Heart right ventricle (tissue), 16 donors: ENCODE data around the gene DEAF1. TPM values are rescaled to one million over a fixed set of nuclear protein-coding genes. Genes with fewer than 3 reads are reported as not detected.
"Not testable (repeated sequence)": the region's sequence is repeated elsewhere in the genome, so short reads cannot be mapped to it uniquely, and the experiment has no call there.

Experiments used
- ATAC-seq, 8 donors: fragments of 200-7000 bp; cut with Tn5 transposase; one replicate each; pipeline ENCODE4 v1.9.1; 2020; ENCODE audit warnings: mild to moderate bottlenecking in 8 of 8, moderate library complexity in 8 of 8, moderate number of reproducible peaks in 1 of 8
- DNase-seq, 2 donors: peaks; one replicate each; pipeline ENCODE4 v3.0.0-alpha.2; 2020
- H3K27ac ChIP-seq, 10 donors: fragments of 200-600 bp; sonication (generic) in 2 of 10; one replicate each; pipeline versions ENCODE4 v1.5.0 to v1.8.0; 2020 to 2022; ENCODE audit warnings: mild to moderate bottlenecking in 3 of 10
- H3K27me3 ChIP-seq, 7 donors: fragments of 200-600 bp; one replicate each; pipeline ENCODE4 v1.8.0; 2021 to 2022; ENCODE audit warnings: mild to moderate bottlenecking in 2 of 7
- H3K36me3 ChIP-seq, 9 donors: fragments of 200-600 bp; sonication (generic) in 1 of 9; one replicate each; pipeline versions ENCODE4 v1.5.0 to v1.8.0; 2020 to 2022; ENCODE audit warnings: mild to moderate bottlenecking in 2 of 9
- H3K4me1 ChIP-seq, 9 donors: fragments of 200-600 bp; sonication (generic) in 1 of 9; one replicate each; pipeline versions ENCODE4 v1.5.0 to v1.8.0; 2020 to 2022; ENCODE audit warnings: mild to moderate bottlenecking in 4 of 9
- H3K4me3 ChIP-seq, 10 donors: fragments of 200-600 bp; sonication (generic) in 2 of 10; one replicate each; pipeline versions ENCODE4 v1.5.0 to v1.8.0; 2020 to 2022; ENCODE audit warnings: mild to moderate bottlenecking in 7 of 10, moderate library complexity in 2 of 10
- H3K9me3 ChIP-seq, 11 donors: fragments of 200-600 bp in 10 of 11; sonication (generic) in 2 of 11; one replicate each; pipeline versions ENCODE4 v1.5.0 to v1.8.0; 2013 to 2022; ENCODE audit warnings: mild to moderate bottlenecking in 2 of 11, control low read depth in 1 of 11, moderate library complexity in 1 of 11
- WGBS, 2 donors: extraction: QIAGEN DNeasy Blood & Tissue Kit; methylation state at CpG; one replicate each; pipeline ENCODE4 v1.1.7; 2013; ENCODE audit warnings: inconsistent platforms in 1 of 2; 5-methylcytosine and 5-hydroxymethylcytosine counted together
- intact Hi-C, 10 donors: fragments of 100-400 bp; cut with DNase I; formaldehyde crosslinking; loops; one replicate each; pipeline versions ENCODE4 v1.11.1 to v1.14.2; 2022
- polyA plus RNA-seq, 2 donors: library from polyadenylated mRNA; stranded (reverse); fragments of 200-250 nt; gene quantifications; one replicate each; pipeline ENCODE4 v1.2.3, GENCODE V29; 2013
- total RNA-seq, 10 donors: library from RNA; stranded (reverse); fragmentation: NEBNext Ultra II Directional in 3 of 10; extraction: Animal tissue kit (Norgen Biotek cat#: 25700) in 3 of 10; gene quantifications; one replicate each; pipeline versions ENCODE4 v1.2.1 to v1.2.4, GENCODE V29; 2021 to 2023
- TF ChIP-seq, protein P1 (sequence below), 9 donors: fragments of 200-600 bp; sonication (generic) in 2 of 9; IDR thresholded peaks; one replicate each; pipeline versions ENCODE4 v1.5.0 to v1.8.0; 2021 to 2022; ENCODE audit warnings: antibody characterized with exemption in 9 of 9, mild to moderate bottlenecking in 5 of 9, moderate library complexity in 1 of 9
- donor health status: Arrhythmogenic right ventricular cardiomyopathy.
- donor health status: ischemic (EF 13 %, LVEDD 7.1; RV severe dilation, severe dysfunction).
- donor health status: healthy with polysubstance abuse.
- donor health status: DM: no; HTN: yes; CAD: no.
- donor health status: DM: no; HTN: no; CAD: no.
- donor health status: ischemic (EF 25% LVEDD 6.9; RV normal size, moderate dysfunction).
- donor health status: ischemic (EF 25% LVEDD 5.7; RV mildly dilated, moderate dysfunction).
- donor health status: healthy.
- donor health status: DM: yes; HTN: yes; CAD: no.
- donor health status: Ischemic cardiomyopathy.
- donor health status: ischemic (EF 35%, LVEDD 5.7; RV mildly dilated, moderate dysfunction).
- donor health status: nonischemic (EF 11% LVEDD 7.7; RV severe dilation, severe dysfunction).
- donor health status: DM: yes; HTN: yes; CAD: no.
- donor health status: PGD.
- donor health status: ischemic (EF 29% LVEDD 5.4; RV normal size, mild dysfunction).
- donor health status: nonischemic (EF 23%, LVEDD 6.1; RV moderate dilation, normal function).

DEAF1 gene
- total and polyA plus RNA-seq, 12 donors = 11.0 to 39.9 (median 17.0) TPM

DNA sequence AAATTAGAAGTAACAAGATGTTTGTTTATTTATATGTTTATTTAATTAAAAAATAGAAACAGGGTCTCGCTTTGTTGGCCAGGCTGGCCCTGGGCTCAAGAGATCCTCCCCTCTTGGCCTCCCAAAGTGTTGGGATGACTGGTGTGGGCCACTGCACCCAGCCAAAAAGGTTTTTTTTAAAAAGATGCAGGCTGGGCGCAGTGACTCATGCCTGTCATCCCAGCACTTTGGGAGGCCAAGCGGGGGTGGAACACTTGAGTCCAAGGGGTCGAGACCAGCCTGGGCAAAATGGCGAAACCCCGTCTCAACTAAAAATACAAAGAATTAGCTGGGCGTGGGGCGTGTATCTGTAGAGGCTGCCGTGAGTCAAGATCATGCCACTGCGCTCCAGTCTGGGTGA, 44.5 kb downstream of the DEAF1 start:
- no peak overlapping the region for H3K4me3 ChIP-seq
- H3K9me3 ChIP-seq = no peaks in the 10 kb centered on the region
- intact Hi-C loops = no loop called here
- no peak for ATAC-seq
- TF ChIP-seq, protein P1, sequence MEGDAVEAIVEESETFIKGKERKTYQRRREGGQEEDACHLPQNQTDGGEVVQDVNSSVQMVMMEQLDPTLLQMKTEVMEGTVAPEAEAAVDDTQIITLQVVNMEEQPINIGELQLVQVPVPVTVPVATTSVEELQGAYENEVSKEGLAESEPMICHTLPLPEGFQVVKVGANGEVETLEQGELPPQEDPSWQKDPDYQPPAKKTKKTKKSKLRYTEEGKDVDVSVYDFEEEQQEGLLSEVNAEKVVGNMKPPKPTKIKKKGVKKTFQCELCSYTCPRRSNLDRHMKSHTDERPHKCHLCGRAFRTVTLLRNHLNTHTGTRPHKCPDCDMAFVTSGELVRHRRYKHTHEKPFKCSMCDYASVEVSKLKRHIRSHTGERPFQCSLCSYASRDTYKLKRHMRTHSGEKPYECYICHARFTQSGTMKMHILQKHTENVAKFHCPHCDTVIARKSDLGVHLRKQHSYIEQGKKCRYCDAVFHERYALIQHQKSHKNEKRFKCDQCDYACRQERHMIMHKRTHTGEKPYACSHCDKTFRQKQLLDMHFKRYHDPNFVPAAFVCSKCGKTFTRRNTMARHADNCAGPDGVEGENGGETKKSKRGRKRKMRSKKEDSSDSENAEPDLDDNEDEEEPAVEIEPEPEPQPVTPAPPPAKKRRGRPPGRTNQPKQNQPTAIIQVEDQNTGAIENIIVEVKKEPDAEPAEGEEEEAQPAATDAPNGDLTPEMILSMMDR (IDR thresholded peaks at IDR 0.05) = no peak
- no peak for DNase-seq
- H3K36me3 ChIP-seq = peaks cover 0 to 70% (median 0%) of the 10 kb centered on the region in 9 donors
- H3K27ac ChIP-seq = no peak overlapping the region
- WGBS, 2 donors = 96 to 97% methylated on average over 10 of the region's 10 CpGs
- H3K4me1 ChIP-seq = no peaks in the 10 kb centered on the region
- H3K27me3 ChIP-seq = no peaks in the 10 kb centered on the region

DNA sequence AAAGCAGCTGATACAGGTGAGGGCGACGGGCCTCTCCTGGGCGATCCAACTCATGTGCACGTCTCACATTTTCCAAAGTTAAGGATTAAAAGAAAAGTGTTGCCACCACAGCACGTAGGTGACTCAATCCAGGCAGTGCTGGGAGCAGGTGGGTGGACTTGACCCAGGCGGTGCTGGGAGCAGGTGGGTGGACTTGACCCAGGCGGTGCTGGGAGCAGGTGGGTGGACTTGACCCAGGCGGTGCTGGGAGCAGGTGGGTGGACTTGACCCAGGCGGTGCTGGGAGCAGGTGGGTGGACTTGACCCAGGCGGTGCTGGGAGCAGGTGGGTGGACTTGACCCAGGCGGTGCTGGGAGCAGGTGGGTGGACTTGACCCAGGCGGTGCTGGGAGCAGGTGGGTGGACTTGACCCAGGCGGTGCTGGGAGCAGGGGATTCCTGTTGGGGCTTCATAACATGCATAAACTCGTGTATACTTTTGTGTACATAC, 47.3 kb downstream of the DEAF1 start:
- H3K9me3 ChIP-seq, H3K27ac ChIP-seq, H3K4me3 ChIP-seq, ATAC-seq, intact Hi-C loops, DNase-seq, H3K4me1 ChIP-seq, H3K27me3 ChIP-seq: not testable (repeated sequence)
- 92 to 93% methylated on average over 9 to 10 of the region's 14 CpGs for WGBS, 2 donors
- peaks cover 0 to 78% (median 6%) of the 10 kb centered on the region in 9 donors for H3K36me3 ChIP-seq

GRCh38 chr11:646214-646613, 48.8 kb downstream of the DEAF1 start:
- no peaks in the 10 kb centered on the region for H3K9me3 ChIP-seq
- TF ChIP-seq, protein P1 (IDR thresholded peaks at IDR 0.05) = no peak
- H3K4me1 ChIP-seq = no peaks in the 10 kb centered on the region
- H3K4me3 ChIP-seq = no peak overlapping the region
- H3K27me3 ChIP-seq = peaks cover 0 to under 1% (median 0%) of the 10 kb centered on the region in 7 donors
- intact Hi-C loops = no loop called here
- no peak overlapping the region for H3K27ac ChIP-seq
- peaks cover 0 to 72% (median 6%) of the 10 kb centered on the region in 9 donors for H3K36me3 ChIP-seq
- WGBS, 2 donors = 86 to 89% methylated on average over 13 to 14 of the region's 14 CpGs
- ATAC-seq (no peak), DNase-seq (no peak)

DNA sequence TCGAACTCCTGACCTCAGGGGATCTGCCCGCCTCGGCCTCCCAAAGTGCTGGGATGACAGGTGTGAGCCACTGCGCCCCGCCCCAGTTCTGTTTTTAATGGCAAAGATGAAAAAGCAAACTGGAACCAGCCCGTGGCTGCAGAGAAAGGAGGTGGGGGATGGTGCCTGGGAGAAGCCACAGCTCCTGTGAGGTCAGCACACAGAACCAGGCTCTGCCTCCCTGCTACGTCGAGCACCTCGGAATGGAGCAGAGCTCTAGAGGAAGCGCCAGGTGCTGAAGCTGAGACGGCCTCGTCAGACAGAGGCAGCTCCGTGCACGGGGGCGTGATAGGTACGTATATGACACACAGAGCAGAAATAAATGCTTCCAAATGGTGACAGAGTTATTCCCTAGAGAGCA, 49.5 kb downstream of the DEAF1 start:
- no peak for ATAC-seq
- Histone ChIP-seq H3K27me3 (peaks cover 0 to 7% (median under 1%) of the 10 kb centered on the region in 7 donors), H3K36me3 (peaks cover 0 to 65% (median 6%) of the 10 kb centered on the region in 9 donors), H3K27ac (no peak overlapping the region), H3K4me3 (no peak overlapping the region), H3K9me3 (no peaks in the 10 kb centered on the region), H3K4me1 (peaks cover 0 to 7% (median 0%) of the 10 kb centered on the region in 9 donors)
- 88 to 90% methylated on average over 16 of the region's 16 CpGs for whole genome bisulfite sequencing, 2 donors
- intact Hi-C loops = no loop called here
- no peak for DNase-seq
- TF ChIP-seq, protein P1 (IDR thresholded peaks at IDR 0.05) = no peak
